ENCODE results near the gene CCL15. TPM values are rescaled to one million over a fixed set of nuclear protein-coding genes. Genes with fewer than 3 reads are reported as not detected.

Gene CCL15
- total RNA-seq, 1 experiment from 2014 or later = not detected

Other genes starting within 250 kb of the CCL15 start
- 0.04 TPM in 2 replicates for gene GAS2L2, start 248.3 kb downstream of the CCL15 start, total RNA-seq (2014; rRNA removed; shearing (Covaris generic))
- gene C17orf50, start 240.7 kb downstream of the CCL15 start, total RNA-seq (2014; rRNA removed; shearing (Covaris generic)) = not detected in 2 replicates
- gene MMP28, start 205.9 kb downstream of the CCL15 start, total RNA-seq (2014; rRNA removed; shearing (Covaris generic)) = 0.68 TPM in 1 of 2 replicates, not detected in the other
- 17.8 and 19.8 TPM in 2 replicates for gene TAF15, start 192.1 kb downstream of the CCL15 start, total RNA-seq (2014; rRNA removed; shearing (Covaris generic))
- gene HEATR9, start 132.7 kb downstream of the CCL15 start, total RNA-seq (2014; rRNA removed; shearing (Covaris generic)) = not detected in 2 replicates
- 0.31 TPM in 1 of 2 replicates, not detected in the other for gene CCL5, start 121.2 kb downstream of the CCL15 start, total RNA-seq (2014; rRNA removed; shearing (Covaris generic))
- 0.66 and 1.1 TPM in 2 replicates for gene RDM1, start 70.8 kb downstream of the CCL15 start, total RNA-seq (2014; rRNA removed; shearing (Covaris generic))
- gene LYZL6, start 57.8 kb downstream of the CCL15 start, total RNA-seq (2014; rRNA removed; shearing (Covaris generic)) = not detected in 2 replicates
- gene CCL16, start 20.1 kb downstream of the CCL15 start, total RNA-seq (2014; rRNA removed; shearing (Covaris generic)) = not detected in 2 replicates
- gene CCL14, start 14.8 kb downstream of the CCL15 start, total RNA-seq (2014; rRNA removed; shearing (Covaris generic)) = not detected in 2 replicates
- gene CCL23, start 16.4 kb upstream of the CCL15 start, total RNA-seq (2014; rRNA removed; shearing (Covaris generic)) = not detected in 2 replicates
- not detected in 2 replicates for gene CCL18, start 62.7 kb upstream of the CCL15 start, total RNA-seq (2014; rRNA removed; shearing (Covaris generic))
- gene CCL3, start 88.6 kb upstream of the CCL15 start, total RNA-seq (2014; rRNA removed; shearing (Covaris generic)) = not detected in 2 replicates
- gene CCL4, start 102.3 kb upstream of the CCL15 start, total RNA-seq (2014; rRNA removed; shearing (Covaris generic)) = not detected in 2 replicates
- gene TBC1D3B, start 175.1 kb upstream of the CCL15 start, total RNA-seq (2014; rRNA removed; shearing (Covaris generic)) = 0.39 TPM in 1 of 2 replicates, not detected in the other
- not detected in 2 replicates for gene CCL3L1, start 195.2 kb upstream of the CCL15 start, total RNA-seq (2014; rRNA removed; shearing (Covaris generic))
- not detected in 2 replicates for gene CCL4L2, start 209.5 kb upstream of the CCL15 start, total RNA-seq (2014; rRNA removed; shearing (Covaris generic))